ENCODE data around the gene PKD2.

PKD2 gene

GRCh38 chr4:88077911-88078524 is 70.6 kb downstream of the PKD2 start:
- Histone ChIP-seq H3K9ac (ENCODE audit: low read length) (peak overlapping the region; percentile 8), H3K27me3 (replicated peaks; ENCODE audit: control insufficient read depth, insufficient read depth, low read length) (no peaks in the 10 kb centered on the region), H3K4me3 (ENCODE audit: low read length) (peak overlapping the region; percentile 14), H3K36me3 (ENCODE audit: control insufficient read depth, insufficient read depth, low read length, severe bottlenecking) (peaks cover 39% of the 10 kb centered on the region), H3K4me1 (ENCODE audit: control insufficient read depth, insufficient read depth, low read length) (peaks cover 12% of the 10 kb centered on the region), H3K9me3 (ENCODE audit: control insufficient read depth, low read length) (no peaks in the 10 kb centered on the region)
- DNase-seq (ENCODE audit: low read depth): no peak

GRCh38 chr4:88078579-88078978 is 71.1 kb downstream of the PKD2 start:
- DNase-seq (ENCODE audit: low read depth): no peak

GRCh38 chr4:88080626-88081025 is 73.2 kb downstream of the PKD2 start:
- no peak overlapping the region for H3K4me3 ChIP-seq (ENCODE audit: low read length)
- H3K27me3 ChIP-seq (replicated peaks; ENCODE audit: control insufficient read depth, insufficient read depth, low read length): no peaks in the 10 kb centered on the region
- no peak overlapping the region for H3K9ac ChIP-seq (ENCODE audit: low read length)
- no peak for DNase-seq (ENCODE audit: low read depth)
- H3K9me3 ChIP-seq (ENCODE audit: control insufficient read depth, low read length): no peaks in the 10 kb centered on the region
- peaks cover 12% of the 10 kb centered on the region for H3K4me1 ChIP-seq (ENCODE audit: control insufficient read depth, insufficient read depth, low read length)
- H3K36me3 ChIP-seq (ENCODE audit: control insufficient read depth, insufficient read depth, low read length, severe bottlenecking): peaks cover 22% of the 10 kb centered on the region

More at GRCh38 chr4:88078579-88078978, 71.1 kb downstream of the PKD2 start:
- H3K9ac ChIP-seq (ENCODE audit: low read length): peak overlapping the region; percentile 8
- H3K27me3 ChIP-seq (replicated peaks; ENCODE audit: control insufficient read depth, insufficient read depth, low read length): no peaks in the 10 kb centered on the region
- no peak overlapping the region for H3K4me3 ChIP-seq (ENCODE audit: low read length)
- no peaks in the 10 kb centered on the region for H3K9me3 ChIP-seq (ENCODE audit: control insufficient read depth, low read length)
- H3K4me1 ChIP-seq (ENCODE audit: control insufficient read depth, insufficient read depth, low read length): peaks cover 12% of the 10 kb centered on the region
- H3K36me3 ChIP-seq (ENCODE audit: control insufficient read depth, insufficient read depth, low read length, severe bottlenecking): peaks cover 39% of the 10 kb centered on the region

GRCh38 chr4:88087004-88087403 is 79.6 kb downstream of the PKD2 start:
- H3K27me3 ChIP-seq (replicated peaks; ENCODE audit: control insufficient read depth, insufficient read depth, low read length): no peaks in the 10 kb centered on the region
- no peaks in the 10 kb centered on the region for H3K9me3 ChIP-seq (ENCODE audit: control insufficient read depth, low read length)
- no peaks in the 10 kb centered on the region for H3K36me3 ChIP-seq (ENCODE audit: control insufficient read depth, insufficient read depth, low read length, severe bottlenecking)

GRCh38 chr4:88090898-88091297 is 83.5 kb downstream of the PKD2 start:
- H3K9ac ChIP-seq (ENCODE audit: low read length): no peak overlapping the region
- H3K4me3 ChIP-seq (ENCODE audit: low read length): no peak overlapping the region
- no peak for DNase-seq (ENCODE audit: low read depth)
- H3K4me1 ChIP-seq (ENCODE audit: control insufficient read depth, insufficient read depth, low read length): peaks cover 6% of the 10 kb centered on the region
- no peaks in the 10 kb centered on the region for H3K36me3 ChIP-seq (ENCODE audit: control insufficient read depth, insufficient read depth, low read length, severe bottlenecking)
- no peaks in the 10 kb centered on the region for H3K27me3 ChIP-seq (replicated peaks; ENCODE audit: control insufficient read depth, insufficient read depth, low read length)
- H3K9me3 ChIP-seq (ENCODE audit: control insufficient read depth, low read length): no peaks in the 10 kb centered on the region

More at GRCh38 chr4:88087004-88087403, 79.6 kb downstream of the PKD2 start:
- H3K9ac ChIP-seq (ENCODE audit: low read length): no peak overlapping the region
- no peak overlapping the region for H3K4me3 ChIP-seq (ENCODE audit: low read length)
- no peak for DNase-seq (ENCODE audit: low read depth)
- H3K4me1 ChIP-seq (ENCODE audit: control insufficient read depth, insufficient read depth, low read length): peaks cover 6% of the 10 kb centered on the region

GRCh38 chr4:88091378-88091777 is 83.9 kb downstream of the PKD2 start:
- no peaks in the 10 kb centered on the region for H3K27me3 ChIP-seq (replicated peaks; ENCODE audit: control insufficient read depth, insufficient read depth, low read length)
- H3K9me3 ChIP-seq (ENCODE audit: control insufficient read depth, low read length): no peaks in the 10 kb centered on the region
- DNase-seq (ENCODE audit: low read depth): no peak
- no peak overlapping the region for H3K9ac ChIP-seq (ENCODE audit: low read length)
- H3K4me3 ChIP-seq (ENCODE audit: low read length): no peak overlapping the region
- peaks cover 6% of the 10 kb centered on the region for H3K4me1 ChIP-seq (ENCODE audit: control insufficient read depth, insufficient read depth, low read length)
- H3K36me3 ChIP-seq (ENCODE audit: control insufficient read depth, insufficient read depth, low read length, severe bottlenecking): no peaks in the 10 kb centered on the region

GRCh38 chr4:88093874-88094273 is 86.4 kb downstream of the PKD2 start:
- H3K9me3 ChIP-seq (ENCODE audit: control insufficient read depth, low read length): no peaks in the 10 kb centered on the region
- no peak overlapping the region for H3K9ac ChIP-seq (ENCODE audit: low read length)
- no peak overlapping the region for H3K4me3 ChIP-seq (ENCODE audit: low read length)
- no peaks in the 10 kb centered on the region for H3K27me3 ChIP-seq (replicated peaks; ENCODE audit: control insufficient read depth, insufficient read depth, low read length)
- H3K36me3 ChIP-seq (ENCODE audit: control insufficient read depth, insufficient read depth, low read length, severe bottlenecking): no peaks in the 10 kb centered on the region
- no peak for DNase-seq (ENCODE audit: low read depth)
- H3K4me1 ChIP-seq (ENCODE audit: control insufficient read depth, insufficient read depth, low read length): peaks cover 6% of the 10 kb centered on the region

- Histone ChIP-seq H3K9me3 (ENCODE audit: control insufficient read depth, low read length) (no peaks in the 10 kb centered on the region), H3K4me1 (ENCODE audit: control insufficient read depth, insufficient read depth, low read length) (no peaks in the 10 kb centered on the region), H3K9ac (ENCODE audit: low read length) (no peak overlapping the region), H3K4me3 (ENCODE audit: low read length) (no peak overlapping the region), H3K36me3 (ENCODE audit: control insufficient read depth, insufficient read depth, low read length, severe bottlenecking) (no peaks in the 10 kb centered on the region), H3K27me3 (replicated peaks; ENCODE audit: control insufficient read depth, insufficient read depth, low read length) (no peaks in the 10 kb centered on the region)
- DNase-seq (ENCODE audit: low read depth): peak; percentile 51
Observed at GRCh38 chr4:88097301-88097700, 89.9 kb downstream of the PKD2 start.

GRCh38 chr4:88097781-88098180 is 90.3 kb downstream of the PKD2 start:
- H3K9ac ChIP-seq (ENCODE audit: low read length): no peak overlapping the region
- DNase-seq (ENCODE audit: low read depth): no peak
- H3K4me3 ChIP-seq (ENCODE audit: low read length): no peak overlapping the region
- H3K9me3 ChIP-seq (ENCODE audit: control insufficient read depth, low read length): no peaks in the 10 kb centered on the region
- H3K4me1 ChIP-seq (ENCODE audit: control insufficient read depth, insufficient read depth, low read length): no peaks in the 10 kb centered on the region
- no peaks in the 10 kb centered on the region for H3K27me3 ChIP-seq (replicated peaks; ENCODE audit: control insufficient read depth, insufficient read depth, low read length)
- H3K36me3 ChIP-seq (ENCODE audit: control insufficient read depth, insufficient read depth, low read length, severe bottlenecking): no peaks in the 10 kb centered on the region

- no peaks in the 10 kb centered on the region for H3K4me1 ChIP-seq (ENCODE audit: control insufficient read depth, insufficient read depth, low read length)
- H3K9me3 ChIP-seq (ENCODE audit: control insufficient read depth, low read length): no peaks in the 10 kb centered on the region
- H3K27me3 ChIP-seq (replicated peaks; ENCODE audit: control insufficient read depth, insufficient read depth, low read length): no peaks in the 10 kb centered on the region
- no peaks in the 10 kb centered on the region for H3K36me3 ChIP-seq (ENCODE audit: control insufficient read depth, insufficient read depth, low read length, severe bottlenecking)
- DNase-seq (ENCODE audit: low read depth): no peak
- no peak overlapping the region for H3K9ac ChIP-seq (ENCODE audit: low read length)
- no peak overlapping the region for H3K4me3 ChIP-seq (ENCODE audit: low read length)
Observed at GRCh38 chr4:88098993-88099752, 91.7 kb downstream of the PKD2 start.

GRCh38 chr4:88101165-88101564 is 93.7 kb downstream of the PKD2 start:
- Histone ChIP-seq H3K9ac (ENCODE audit: low read length) (no peak overlapping the region), H3K27me3 (replicated peaks; ENCODE audit: control insufficient read depth, insufficient read depth, low read length) (no peaks in the 10 kb centered on the region), H3K4me3 (ENCODE audit: low read length) (no peak overlapping the region), H3K9me3 (ENCODE audit: control insufficient read depth, low read length) (no peaks in the 10 kb centered on the region), H3K36me3 (ENCODE audit: control insufficient read depth, insufficient read depth, low read length, severe bottlenecking) (no peaks in the 10 kb centered on the region), H3K4me1 (ENCODE audit: control insufficient read depth, insufficient read depth, low read length) (no peaks in the 10 kb centered on the region)
- DNase-seq (ENCODE audit: low read depth): no peak

All from adipocyte (in vitro differentiated cells).